HEK293 (cell line): ENCODE results near the gene ZFAND3.

ENCODE experiments used
- ATF2 ChIP-seq: fragments of 450-650 bp; formaldehyde crosslinking; IDR thresholded peaks from 2 replicates; pipeline ENCODE4 v1.5.1; 2016; ENCODE audit warnings: missing biosample characterization, missing genetic modification characterization, low read depth
- SETDB1 ChIP-seq: IDR thresholded peaks from one replicate; pipeline ENCODE4 v1.6.1; 2017; ENCODE audit warnings: mild to moderate bottlenecking, low read length, moderate library complexity, mixed read lengths; ENCODE audit not compliant: insufficient read length
- ZBTB11 ChIP-seq: fragments of 450-650 bp; formaldehyde crosslinking; conservative IDR thresholded peaks from 2 replicates; pipeline ENCODE4 v1.5.1; 2016; ENCODE audit warnings: low read depth, missing biosample characterization, missing genetic modification characterization
- ZNF239 ChIP-seq: fragments of 450-650 bp; formaldehyde crosslinking; IDR thresholded peaks from 2 replicates; pipeline ENCODE4 v1.5.1; 2016; ENCODE audit warnings: missing biosample characterization, missing genetic modification characterization
- ZNF488 ChIP-seq: fragments of 450-650 bp; formaldehyde crosslinking; IDR thresholded peaks from 2 replicates; pipeline ENCODE4 v1.5.1; 2016; ENCODE audit warnings: missing biosample characterization, missing genetic modification characterization
- ZNF585B ChIP-seq: fragments of 450-650 bp; formaldehyde crosslinking; IDR thresholded peaks from 2 replicates; pipeline ENCODE4 v1.5.1; 2016; ENCODE audit warnings: missing biosample characterization, missing genetic modification characterization
- TF ChIP-seq, protein P1 (sequence below): fragments of 450-650 bp; formaldehyde crosslinking; IDR thresholded peaks from 2 replicates; pipeline ENCODE4 v1.5.1; 2016; ENCODE audit warnings: missing biosample characterization, missing genetic modification characterization

GRCh38 chr6:38149531-38149930, 330.0 kb downstream of the ZFAND3 start:
- TF ChIP-seq, protein P1, sequence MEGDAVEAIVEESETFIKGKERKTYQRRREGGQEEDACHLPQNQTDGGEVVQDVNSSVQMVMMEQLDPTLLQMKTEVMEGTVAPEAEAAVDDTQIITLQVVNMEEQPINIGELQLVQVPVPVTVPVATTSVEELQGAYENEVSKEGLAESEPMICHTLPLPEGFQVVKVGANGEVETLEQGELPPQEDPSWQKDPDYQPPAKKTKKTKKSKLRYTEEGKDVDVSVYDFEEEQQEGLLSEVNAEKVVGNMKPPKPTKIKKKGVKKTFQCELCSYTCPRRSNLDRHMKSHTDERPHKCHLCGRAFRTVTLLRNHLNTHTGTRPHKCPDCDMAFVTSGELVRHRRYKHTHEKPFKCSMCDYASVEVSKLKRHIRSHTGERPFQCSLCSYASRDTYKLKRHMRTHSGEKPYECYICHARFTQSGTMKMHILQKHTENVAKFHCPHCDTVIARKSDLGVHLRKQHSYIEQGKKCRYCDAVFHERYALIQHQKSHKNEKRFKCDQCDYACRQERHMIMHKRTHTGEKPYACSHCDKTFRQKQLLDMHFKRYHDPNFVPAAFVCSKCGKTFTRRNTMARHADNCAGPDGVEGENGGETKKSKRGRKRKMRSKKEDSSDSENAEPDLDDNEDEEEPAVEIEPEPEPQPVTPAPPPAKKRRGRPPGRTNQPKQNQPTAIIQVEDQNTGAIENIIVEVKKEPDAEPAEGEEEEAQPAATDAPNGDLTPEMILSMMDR (tag by site-specific recombination) = no peak
- TF ChIP-seq SETDB1 (no peak), ZNF488 (no peak), ATF2 (tag by site-specific recombination) (no peak), ZNF239 (tag by site-specific recombination) (no peak), ZBTB11 (tag by site-specific recombination) (no peak), ZNF585B (tag by site-specific recombination) (no peak)
